Omental fat pad (tissue), 4 donors: ENCODE results near the gene CTSW. TPM values are rescaled to one million over a fixed set of nuclear protein-coding genes. Genes with fewer than 3 reads are reported as not detected.
"Not testable (repeated sequence)": the region's sequence is repeated elsewhere in the genome, so short reads cannot be mapped to it uniquely, and the experiment has no call there.

ENCODE experiments used
- ATAC-seq: fragments of 150-250 bp; one replicate; pipeline ENCODE4 v1.9.1; 2016; ENCODE audit warnings: mild to moderate bottlenecking, moderate library complexity; ENCODE audit not compliant: low FRiP score
- DNase-seq: peaks from one replicate; pipeline ENCODE4 v3.0.0-alpha.2; 2019; ENCODE audit warnings: low spot score
- CTCF ChIP-seq, 3 donors: fragments of 450-650 bp; IDR thresholded peaks; one replicate each; pipeline ENCODE4 v1.5.1; 2016 to 2017; ENCODE audit warnings: antibody characterized with exemption in 3 of 3, mild to moderate bottlenecking in 3 of 3, moderate library complexity in 2 of 3
- total RNA-seq, 4 donors: library from RNA; depleted of rRNA; stranded (reverse); fragments of >200 nt; gene quantifications; one replicate each; pipeline ENCODE4 v1.1.0, GENCODE V29; 2016

CTSW gene
- total RNA-seq, 4 donors from 2014 or later: 1.6 to 3.9 (median 2.8) TPM

- TF ChIP-seq CTCF (IDR thresholded peaks at IDR 0.05): no peak
- DNase-seq (no peak), ATAC-seq (peak; percentile 0)
Measured at GRCh38 chr11:65891219-65892136, 11.8 kb downstream of the CTSW start.

GRCh38 chr11:65892137-65892540 lies 12.5 kb downstream of the CTSW start:
- not testable (repeated sequence) for ATAC-seq, DNase-seq

GRCh38 chr11:65892661-65893317 lies 13.2 kb downstream of the CTSW start:
- ATAC-seq (no peak), DNase-seq (no peak)
- no peak for TF ChIP-seq CTCF (IDR thresholded peaks at IDR 0.05)

DNA sequence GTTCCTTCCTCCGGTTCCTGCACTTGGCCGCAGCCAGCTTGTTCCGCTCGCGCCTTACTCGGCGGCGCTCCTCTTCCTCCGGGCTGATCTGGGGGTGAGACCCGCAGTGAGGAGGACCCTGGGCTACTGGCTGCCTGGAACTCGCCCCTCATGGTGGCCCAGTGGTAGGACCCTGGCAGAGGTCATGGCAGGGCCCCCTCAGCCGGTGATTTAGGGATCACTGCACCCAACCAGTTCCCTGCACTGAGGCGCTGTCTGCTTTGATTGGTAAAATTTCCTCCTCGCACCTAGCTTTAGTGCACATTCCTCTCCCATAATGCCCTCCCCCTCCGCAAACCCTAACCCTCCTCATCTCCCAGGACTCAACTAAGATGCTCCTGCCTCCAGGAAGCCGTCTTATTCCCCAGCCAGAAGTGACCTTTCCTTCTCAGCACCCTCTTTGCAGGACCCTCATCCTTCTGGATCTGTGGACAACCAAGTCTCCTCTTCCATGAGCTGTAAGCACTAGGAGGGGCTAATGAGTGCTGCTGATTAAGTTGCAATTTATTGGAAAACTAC lies 14.5 kb downstream of the CTSW start:
- no peak for TF ChIP-seq CTCF (IDR thresholded peaks at IDR 0.05)
- DNase-seq (no peak), ATAC-seq (no peak)

DNA sequence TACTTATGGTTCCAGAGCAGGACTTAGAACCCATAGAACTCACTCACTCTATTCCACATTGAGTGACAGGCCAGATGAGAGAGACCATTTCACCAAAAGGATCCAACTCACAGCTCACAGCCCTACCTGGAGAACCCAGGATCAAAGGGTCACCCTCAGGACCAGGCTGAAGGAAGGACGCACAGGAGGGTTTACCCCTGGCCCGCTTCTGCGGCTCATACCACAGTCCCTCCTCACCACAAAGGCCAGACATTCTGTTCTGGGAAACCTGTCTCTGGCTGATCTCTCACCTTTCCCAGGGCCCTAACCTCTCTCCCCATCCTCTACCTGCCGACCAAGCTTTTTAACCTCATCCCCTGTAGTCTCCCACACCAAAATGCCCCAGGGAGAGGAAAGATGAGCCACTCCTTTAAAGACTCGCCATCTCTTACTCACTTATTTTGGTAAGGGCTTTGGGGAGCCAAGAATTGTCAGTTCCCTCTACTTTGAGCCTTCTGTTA lies 15.9 kb downstream of the CTSW start:
- DNase-seq (no peak), ATAC-seq (no peak)
- no peak for TF ChIP-seq CTCF (IDR thresholded peaks at IDR 0.05)

DNA sequence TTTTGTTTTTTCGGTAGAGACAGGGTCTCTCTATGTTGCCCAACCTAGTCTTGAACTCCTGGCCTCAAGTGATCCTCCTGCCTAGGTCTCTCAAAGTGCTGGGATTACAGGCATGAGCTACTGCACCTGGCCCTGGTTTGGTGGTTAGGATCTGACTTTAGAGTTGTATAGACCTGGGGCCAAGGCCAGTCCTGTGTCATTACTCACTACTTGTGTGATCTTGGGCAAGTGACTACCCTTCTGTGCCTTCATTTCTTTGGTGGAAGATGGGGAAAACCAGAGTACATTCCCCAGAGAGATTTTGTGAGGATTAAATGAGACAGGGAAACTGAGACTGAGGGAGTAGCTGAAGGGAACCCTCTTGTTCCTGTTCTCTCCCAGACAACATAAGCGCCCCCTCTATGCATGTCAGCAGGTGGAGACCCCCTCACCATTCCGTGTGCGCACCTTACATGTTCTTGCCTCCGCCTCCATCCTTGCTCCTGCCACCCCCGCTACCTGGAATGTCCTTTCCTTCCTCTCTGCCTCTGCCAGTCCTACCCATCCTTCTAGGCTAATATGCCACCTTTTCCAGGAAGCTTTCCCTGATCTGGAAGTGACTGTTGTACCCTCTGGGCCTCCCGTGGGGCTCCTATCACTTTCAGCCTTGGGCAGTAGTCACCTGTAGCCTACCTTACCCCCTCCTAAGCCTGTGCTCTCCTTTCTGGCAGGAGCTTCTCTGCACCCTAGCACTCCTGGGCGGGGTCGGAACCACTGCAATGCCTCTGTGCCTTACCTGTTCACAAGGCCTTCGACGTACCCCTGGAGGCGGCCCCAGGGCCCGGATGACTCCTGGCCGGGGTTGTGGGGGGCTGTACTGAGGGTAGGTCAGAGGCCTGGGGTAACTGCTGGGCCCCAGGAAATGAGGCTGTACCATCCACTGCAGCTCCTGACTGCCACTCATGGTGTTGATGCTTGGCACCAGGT lies 16.7 kb downstream of the CTSW start:
- ATAC-seq: no peak
- TF ChIP-seq CTCF (IDR thresholded peaks at IDR 0.05): no peak
- no peak for DNase-seq
